IPS-18a (cell line): ENCODE data around the gene SHD.
"Not testable (repeated sequence)": the region's sequence is repeated elsewhere in the genome, so short reads cannot be mapped to it uniquely, and the experiment has no call there.

ENCODE experiments used
- H3K27ac ChIP-seq: one replicate; pipeline ENCODE4 v1.5.1; 2013; ENCODE audit warnings: low read length
- H3K27me3 ChIP-seq: one replicate; pipeline ENCODE4 v1.6.1; 2013; ENCODE audit warnings: mild to moderate bottlenecking, low read length; ENCODE audit not compliant: control insufficient read depth, insufficient read depth
- H3K36me3 ChIP-seq: one replicate; pipeline ENCODE4 v1.6.1; 2013; ENCODE audit warnings: low read depth, low read length; ENCODE audit not compliant: control insufficient read depth
- H3K4me1 ChIP-seq: one replicate; pipeline ENCODE4 v1.6.1; 2013; ENCODE audit warnings: low read depth, low read length; ENCODE audit not compliant: control insufficient read depth
- H3K4me3 ChIP-seq: one replicate; pipeline ENCODE4 v1.5.1; 2013; ENCODE audit warnings: low read length
- H3K9ac ChIP-seq: one replicate; pipeline ENCODE4 v1.6.1; 2013; ENCODE audit warnings: mild to moderate bottlenecking, low read length, moderate library complexity
- H3K9me3 ChIP-seq: one replicate; pipeline ENCODE4 v1.6.1; 2013; ENCODE audit warnings: low read depth, low read length; ENCODE audit not compliant: control insufficient read depth

Gene SHD

GRCh38 chr19:4324228-4324627 is 45.2 kb downstream of the SHD start:
- Histone ChIP-seq H3K36me3 (no peaks in the 10 kb centered on the region), H3K9me3 (no peaks in the 10 kb centered on the region), H3K27me3 (no peaks in the 10 kb centered on the region), H3K27ac (no peak overlapping the region), H3K4me1 (peaks cover 3% of the 10 kb centered on the region), H3K4me3 (no peak overlapping the region), H3K9ac (no peak overlapping the region)

DNA sequence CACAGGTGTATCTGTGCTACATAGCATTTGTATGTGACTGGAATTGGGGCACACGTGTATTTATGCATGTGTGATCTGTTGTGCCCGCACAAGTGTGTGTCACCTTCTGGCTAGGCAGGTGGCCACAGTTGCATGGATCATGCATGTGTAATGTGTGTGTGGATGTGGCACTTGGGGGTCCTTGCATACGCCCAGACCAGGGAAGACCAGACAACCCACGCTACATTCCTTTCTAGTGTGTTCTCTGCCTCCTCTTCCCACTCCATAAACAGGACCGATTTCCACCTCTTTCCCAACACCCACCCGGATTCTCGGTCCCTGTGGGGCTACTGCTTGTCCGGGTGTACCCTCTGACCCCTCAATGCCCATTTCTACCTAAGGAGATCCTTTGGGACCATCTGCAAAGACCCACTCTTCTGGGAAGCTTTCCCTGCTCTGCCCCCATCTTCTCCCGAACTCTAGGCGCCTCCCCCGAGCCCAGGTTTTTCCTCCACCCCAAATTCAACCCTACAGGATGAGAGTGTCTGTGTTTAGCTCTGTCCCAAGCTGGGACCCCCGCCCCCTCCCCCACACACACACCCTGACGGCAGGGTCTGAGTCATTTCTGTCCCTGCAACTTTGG is 47.3 kb downstream of the SHD start:
- Histone ChIP-seq H3K4me3 (peak overlapping the region; percentile 61), H3K27ac (no peak overlapping the region)

DNA sequence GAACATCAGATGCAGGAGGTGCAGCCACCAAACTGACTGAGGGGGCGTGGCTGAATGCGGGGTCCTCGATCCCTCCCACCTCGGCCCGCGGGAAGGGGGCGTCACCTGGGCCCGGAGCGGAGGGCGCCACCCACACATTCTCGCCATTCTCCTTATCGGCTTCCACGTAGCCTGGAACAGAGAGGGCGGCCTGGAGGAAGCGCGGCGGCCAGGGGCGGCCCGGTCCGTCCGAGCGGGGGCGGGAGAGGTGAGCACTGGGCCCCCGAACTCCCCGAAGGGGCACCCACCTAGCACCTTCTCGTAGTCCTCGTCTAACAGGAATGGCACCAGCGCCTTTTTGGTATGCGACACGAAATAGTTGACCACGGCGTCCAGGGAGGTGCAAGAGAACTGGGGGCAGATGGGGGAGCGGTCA is 47.8 kb downstream of the SHD start:
- Histone ChIP-seq H3K36me3 (no peaks in the 10 kb centered on the region), H3K27ac (no peak overlapping the region), H3K4me3 (peak overlapping the region; percentile 61), H3K27me3 (no peaks in the 10 kb centered on the region), H3K9ac (peak overlapping the region; percentile 54), H3K9me3 (no peaks in the 10 kb centered on the region), H3K4me1 (peaks cover 3% of the 10 kb centered on the region)

More for the DNA sequence above, 47.3 kb downstream of the SHD start:
- Histone ChIP-seq H3K9ac (no peak overlapping the region), H3K9me3 (no peaks in the 10 kb centered on the region), H3K27me3 (no peaks in the 10 kb centered on the region), H3K36me3 (no peaks in the 10 kb centered on the region), H3K4me1 (peaks cover 3% of the 10 kb centered on the region)

DNA sequence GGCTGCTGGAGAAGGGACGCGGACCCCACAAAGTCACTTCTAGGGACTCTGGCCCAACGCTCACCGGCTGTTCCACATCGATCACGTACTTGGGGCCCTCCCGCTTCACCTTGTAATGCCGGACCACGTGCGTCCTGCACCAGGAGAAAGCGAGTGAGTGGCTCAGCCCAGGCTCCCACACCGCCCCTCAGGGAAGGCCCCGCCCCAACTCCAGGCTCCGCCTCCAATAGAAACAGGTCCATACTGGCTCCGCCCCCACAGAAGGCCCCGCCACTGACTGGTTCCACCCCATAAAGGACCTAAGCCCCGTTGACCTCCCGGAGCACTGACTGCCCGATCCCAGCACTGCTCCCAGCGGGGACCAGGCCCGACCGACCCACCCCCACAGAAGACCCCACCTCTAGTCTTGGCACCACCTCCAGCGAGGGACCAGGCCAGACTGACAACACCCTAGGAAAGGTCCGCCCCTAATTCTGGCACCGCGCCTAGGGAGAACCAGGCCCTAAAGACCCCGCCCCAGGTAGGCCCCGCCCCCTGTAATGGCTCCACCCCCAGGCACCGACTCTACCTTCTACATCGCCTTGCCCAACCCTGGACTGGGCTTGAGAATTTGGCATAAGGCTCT is 48.3 kb downstream of the SHD start:
- H3K4me3 ChIP-seq, result peak overlapping the region; percentile 61

GRCh38 chr19:4327877-4328242 is 48.8 kb downstream of the SHD start:
- Histone ChIP-seq H3K27ac (no peak overlapping the region), H3K4me3 (peak overlapping the region; percentile 61), H3K36me3 (no peaks in the 10 kb centered on the region), H3K4me1 (peaks cover 3% of the 10 kb centered on the region), H3K27me3 (no peaks in the 10 kb centered on the region), H3K9me3 (no peaks in the 10 kb centered on the region), H3K9ac (no peak overlapping the region)

More for the DNA sequence above, 48.3 kb downstream of the SHD start:
- Histone ChIP-seq H3K4me1 (peaks cover 3% of the 10 kb centered on the region), H3K9ac (peak overlapping the region; percentile 54), H3K27ac (no peak overlapping the region), H3K27me3 (no peaks in the 10 kb centered on the region), H3K9me3 (no peaks in the 10 kb centered on the region), H3K36me3 (no peaks in the 10 kb centered on the region)

- no peaks in the 10 kb centered on the region for H3K9me3 ChIP-seq
- peaks cover 3% of the 10 kb centered on the region for H3K4me1 ChIP-seq
- no peaks in the 10 kb centered on the region for H3K36me3 ChIP-seq
- no peaks in the 10 kb centered on the region for H3K27me3 ChIP-seq
- H3K9ac ChIP-seq, result peak overlapping the region; percentile 62
- H3K4me3 ChIP-seq, result peak overlapping the region; percentile 83
- H3K27ac ChIP-seq, result no peak overlapping the region
Measured at GRCh38 chr19:4328243-4328990, 49.4 kb downstream of the SHD start.

DNA sequence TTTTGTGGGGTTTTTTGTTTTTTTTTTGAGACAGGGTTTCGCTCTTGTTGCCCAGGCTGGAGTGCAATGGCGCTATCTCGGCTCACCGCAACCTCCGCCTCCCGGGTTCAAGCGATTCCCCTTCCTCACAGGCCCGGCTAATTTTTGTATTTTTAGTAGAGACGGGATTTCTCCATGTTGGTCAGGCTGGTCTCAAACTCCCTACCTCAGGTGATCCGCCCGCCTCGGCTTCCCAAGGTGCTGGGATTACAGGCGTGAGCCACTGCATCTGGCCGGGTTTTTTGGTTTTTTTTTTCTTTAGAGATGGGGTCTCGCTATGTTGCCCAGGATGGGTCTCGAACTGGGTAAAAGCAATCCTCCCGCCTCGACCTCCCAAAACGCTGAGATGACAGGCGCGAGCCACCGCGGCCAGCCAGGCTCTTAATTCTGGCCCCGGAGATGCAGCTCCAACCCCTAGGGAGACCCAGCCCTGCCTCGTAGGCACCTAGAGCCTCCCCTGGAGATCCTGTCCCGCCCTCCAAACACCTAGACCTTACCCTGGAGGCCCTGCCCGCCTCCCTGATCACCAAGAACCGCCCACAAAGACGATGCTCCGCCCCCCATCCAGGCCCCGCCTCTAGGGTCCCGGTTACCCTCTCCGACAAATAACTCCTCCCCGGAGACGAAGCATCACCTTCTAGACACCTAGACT is 50.1 kb downstream of the SHD start:
- peak overlapping the region; percentile 83 for H3K4me3 ChIP-seq
- not testable (repeated sequence) for H3K9me3 ChIP-seq, H3K4me1 ChIP-seq, H3K27me3 ChIP-seq, H3K27ac ChIP-seq, H3K36me3 ChIP-seq
- peak overlapping the region; percentile 62 for H3K9ac ChIP-seq

DNA sequence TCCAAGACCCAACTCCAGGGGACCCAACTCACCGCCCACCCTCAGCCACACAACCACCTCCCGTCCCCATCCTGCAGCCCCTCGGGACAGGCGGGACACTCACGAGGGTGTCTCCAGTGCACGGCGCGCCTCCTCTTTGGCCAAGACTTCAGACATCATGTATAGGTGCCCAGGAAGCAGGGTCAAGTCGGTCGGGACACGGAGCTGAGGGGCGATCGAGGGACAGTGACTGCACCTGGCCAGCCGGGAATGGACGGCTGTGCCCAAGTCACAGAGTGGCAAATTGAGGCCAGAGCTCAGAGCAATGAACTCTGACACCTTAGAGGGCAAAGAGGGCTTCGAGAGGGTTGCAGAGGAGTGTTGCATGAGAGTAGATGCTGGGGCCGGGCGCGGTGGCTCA is 50.8 kb downstream of the SHD start:
- Histone ChIP-seq H3K36me3 (no peaks in the 10 kb centered on the region), H3K27ac (no peak overlapping the region), H3K9me3 (no peaks in the 10 kb centered on the region), H3K4me3 (no peak overlapping the region), H3K27me3 (no peaks in the 10 kb centered on the region), H3K9ac (no peak overlapping the region), H3K4me1 (peaks cover 3% of the 10 kb centered on the region)

DNA sequence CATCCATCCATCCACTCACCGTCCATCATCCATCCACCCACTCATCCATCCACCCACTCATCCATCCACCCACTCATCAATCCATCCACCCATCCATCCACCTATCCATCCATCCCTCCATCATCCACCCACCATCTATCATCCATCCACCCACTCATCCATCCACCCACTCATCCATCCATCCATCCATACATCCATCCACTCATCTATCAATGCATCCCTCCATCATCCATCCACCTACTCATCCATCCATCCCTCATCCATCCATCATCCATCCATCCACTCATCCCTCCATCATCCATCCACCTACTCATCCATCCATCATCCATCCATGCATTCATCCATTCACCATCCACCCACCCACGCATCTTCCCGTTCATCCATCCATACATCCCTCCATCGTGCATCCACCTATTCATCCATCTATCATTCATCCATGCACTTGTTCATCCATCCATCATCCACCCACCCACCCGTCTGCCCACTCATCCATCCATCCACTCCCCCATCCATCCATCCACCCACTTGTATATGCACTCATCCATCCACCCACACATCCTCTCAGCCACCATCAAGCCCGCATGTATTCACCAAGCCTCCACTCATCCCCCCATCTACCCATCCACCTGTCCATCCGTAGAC is 56.0 kb downstream of the SHD start:
- no peak overlapping the region for H3K27ac ChIP-seq
- H3K9ac ChIP-seq, result no peak overlapping the region
- H3K4me1 ChIP-seq, result no peaks in the 10 kb centered on the region
- no peaks in the 10 kb centered on the region for H3K36me3 ChIP-seq
- H3K9me3 ChIP-seq, result no peaks in the 10 kb centered on the region
- H3K27me3 ChIP-seq, result no peaks in the 10 kb centered on the region
- H3K4me3 ChIP-seq, result no peak overlapping the region

GRCh38 chr19:4337906-4338440 is 58.9 kb downstream of the SHD start:
- Histone ChIP-seq H3K27ac (no peak overlapping the region), H3K4me1 (peaks cover 4% of the 10 kb centered on the region), H3K9ac (peak overlapping the region; percentile 29), H3K27me3 (no peaks in the 10 kb centered on the region), H3K9me3 (no peaks in the 10 kb centered on the region), H3K4me3 (peak overlapping the region; percentile 56), H3K36me3 (no peaks in the 10 kb centered on the region)
